ENCODE data around the gene MAEA.

- TF ChIP-seq YY1 (IDR thresholded peaks at IDR 0.05; ENCODE audit: low read depth, low read length) (no peak), POLR2AphosphoS5 (IDR thresholded peaks at IDR 0.05; ENCODE audit: low read depth, low read length) (no peak), CTCF (IDR thresholded peaks at IDR 0.05; ENCODE audit: control extremely low read depth in 1 of 3, insufficient read depth in 1 of 3, low read depth in 1 of 3, low read length in 3 of 3) (no peak), KDM1A (IDR thresholded peaks at IDR 0.05; ENCODE audit: borderline replicate concordance, low read length) (no peak), POLR2A (IDR thresholded peaks at IDR 0.05; ENCODE audit: control extremely low read depth in 1 of 2, low read depth in 2 of 2, low read length in 2 of 2) (no peak), GABPA (IDR thresholded peaks at IDR 0.05; ENCODE audit: borderline replicate concordance, insufficient read depth, low read length) (no peak), SRF (IDR thresholded peaks at IDR 0.05; ENCODE audit: low read depth, low read length) (no peak), ATF2 (IDR thresholded peaks at IDR 0.05; ENCODE audit: low read length) (no peak), MAX (IDR thresholded peaks at IDR 0.05) (no peak), TCF12 (IDR thresholded peaks at IDR 0.05; ENCODE audit: low read depth, low read length) (no peak)
Measured at GRCh38 chr4:1359144-1359501, 69.4 kb downstream of the MAEA start.

All from H1 (cell line).